Spleen (tissue), 7 donors: ENCODE measurements around the gene MAPK1.

Source experiments
- CTCF ChIP-seq, 11 experiments: fragments of 200-600 bp in 7 of 11; fragments of 450-650 bp in 4 of 11; sonication (generic) in 4 of 11; IDR thresholded peaks in 8 of 11; conservative IDR thresholded peaks in 3 of 11; 1 replicate in 7 of 11; 2 replicates in 4 of 11; pipeline versions ENCODE4 v1.4.0 to v1.8.0; 2016 to 2021; ENCODE audit warnings: antibody characterized with exemption in 11 of 11, inconsistent platforms in 4 of 11, mild to moderate bottlenecking in 1 of 11
- POLR2A ChIP-seq, 3 donors: fragments of 450-650 bp; IDR thresholded peaks; one replicate each; pipeline ENCODE4 v1.5.1; 2017; ENCODE audit warnings: antibody characterized with exemption in 3 of 3, mild to moderate bottlenecking in 1 of 3
- POLR2AphosphoS5 ChIP-seq, 3 donors: sonication (generic); formaldehyde crosslinking; IDR thresholded peaks; one replicate each; pipeline ENCODE4 v1.5.1; 2017; ENCODE audit warnings: antibody characterized with exemption in 3 of 3
- donor health status: DM: no; HTN: no; CAD: no; lungs with moderate emphysema.
- donor health status: DM: no; HTN: no; CAD: no.
- donor health status: DM: no; HTN: no; CAD: no.

DNA sequence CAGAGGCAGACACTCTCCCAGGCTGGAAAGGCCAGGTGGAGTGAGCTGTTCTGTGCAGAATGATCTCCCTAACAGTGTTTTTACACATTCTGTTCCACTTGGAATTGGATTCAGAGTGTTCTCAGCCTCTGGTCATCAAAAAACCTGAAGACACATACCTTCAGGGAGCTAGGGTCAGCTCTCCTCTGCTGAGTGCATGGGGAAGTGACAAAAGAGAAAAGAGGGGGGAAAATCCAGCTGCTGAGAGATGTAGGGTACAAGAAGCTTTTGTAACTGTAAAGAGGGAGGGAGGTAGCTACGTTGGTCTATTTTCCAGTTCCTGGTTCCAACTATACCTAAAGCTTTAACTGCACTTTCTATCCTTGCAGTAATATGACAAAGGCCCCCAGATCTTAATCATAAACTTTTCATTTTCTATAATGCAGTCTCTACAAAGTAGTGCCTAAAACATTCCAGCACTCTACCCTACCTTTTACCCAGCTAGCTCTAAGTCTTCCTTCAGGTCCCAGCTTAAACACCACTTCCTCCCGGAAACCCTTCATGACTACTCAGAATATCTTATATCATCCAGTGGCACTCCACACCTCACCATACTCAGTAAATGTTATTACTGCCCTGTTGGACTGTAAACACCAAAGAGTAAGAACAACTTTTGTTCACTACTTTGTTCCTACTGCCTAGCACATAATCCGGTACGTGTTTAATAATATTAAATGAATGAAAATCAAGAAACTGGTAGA is 9.2 kb downstream of the MAPK1 start:
- TF ChIP-seq POLR2AphosphoS5 (IDR thresholded peaks at IDR 0.05) (no peak), CTCF (IDR thresholded peaks at IDR 0.05 in 8 of 11, conservative IDR thresholded peaks at IDR 0.05 in 3 of 11) (no peak), POLR2A (IDR thresholded peaks at IDR 0.05) (no peak)
